GM19099 (cell line): ENCODE measurements around the gene CNKSR2.

Source experiments
- POLR2A ChIP-seq: IDR thresholded peaks from 3 replicates; pipeline ENCODE4 v1.6.1; 2011; ENCODE audit warnings: low read depth; ENCODE audit not compliant: insufficient read length; ENCODE audit errors: extremely low read depth

Gene CNKSR2

DNA sequence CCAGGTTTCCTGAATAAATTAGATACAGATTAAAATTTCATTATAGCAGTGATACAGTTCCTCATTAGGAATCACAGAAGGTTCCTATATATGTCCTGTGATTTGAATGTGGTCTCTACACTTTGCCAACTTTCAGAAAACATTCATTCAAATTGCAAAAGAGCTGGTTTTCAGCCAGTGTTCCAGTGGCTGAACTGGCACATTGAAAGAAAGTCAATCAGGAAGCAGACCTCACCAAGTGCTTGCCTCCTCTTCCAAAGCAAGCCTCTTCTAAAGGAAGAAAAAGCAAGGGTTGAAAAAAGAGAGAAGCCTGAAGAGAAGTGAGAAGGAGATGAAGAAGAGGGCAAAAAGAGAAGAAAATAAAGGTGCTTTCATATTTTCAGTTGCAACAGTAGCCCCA lies 271.2 kb downstream of the CNKSR2 start:
- no peak for TF ChIP-seq POLR2A

DNA sequence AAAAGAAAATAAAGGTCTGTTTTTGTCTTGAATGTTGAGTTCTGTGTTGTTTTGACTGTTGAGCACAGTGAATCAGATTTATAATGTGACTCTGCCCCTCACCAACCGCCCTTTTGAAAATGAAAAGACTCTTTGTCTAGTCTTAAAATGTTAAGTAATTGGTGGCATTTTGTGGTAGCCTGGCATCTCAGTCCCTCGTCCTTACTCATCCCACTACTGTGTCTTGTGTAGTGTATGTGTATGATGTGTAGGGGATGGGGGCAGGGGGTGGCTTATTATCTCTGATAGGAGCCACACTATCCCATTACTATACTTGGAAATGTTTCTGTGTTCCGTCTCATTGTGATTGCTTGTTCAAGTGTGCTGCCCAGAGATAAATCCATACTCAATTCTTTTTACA lies 271.7 kb downstream of the CNKSR2 start:
- no peak for TF ChIP-seq POLR2A

DNA sequence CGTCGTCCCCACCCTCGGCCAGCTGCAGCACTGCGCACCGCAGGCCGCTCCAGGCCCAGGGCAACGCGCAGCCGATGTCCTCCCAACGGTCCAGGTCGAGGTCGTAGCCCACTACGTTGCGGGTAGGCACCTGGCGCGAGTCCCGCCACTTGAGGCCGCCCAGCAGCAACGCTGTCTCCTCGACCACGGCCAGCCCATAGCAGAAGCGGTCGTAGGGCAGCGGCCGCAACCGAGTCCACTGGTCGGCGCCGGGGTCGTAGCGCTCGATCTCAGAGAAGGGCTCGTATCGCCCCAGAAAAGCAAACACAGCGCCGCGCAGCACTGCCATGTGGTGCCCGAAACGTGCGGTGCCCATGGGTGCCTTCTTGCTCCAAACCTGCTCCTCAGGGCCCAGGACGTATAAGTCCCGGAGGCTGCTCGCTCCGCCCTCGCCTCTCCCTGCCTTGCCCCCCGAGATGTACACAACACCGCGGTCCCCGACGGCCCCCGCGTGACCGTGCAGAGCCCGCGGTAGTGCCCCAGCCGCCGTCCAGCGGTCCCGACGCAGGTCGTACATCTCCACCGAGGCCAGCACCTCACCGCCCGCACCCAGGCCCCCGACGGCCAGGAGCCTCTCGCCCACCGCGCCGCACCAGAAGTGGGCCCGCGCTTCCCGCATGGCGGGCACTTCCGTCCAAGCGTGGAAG lies 281.8 kb downstream of the CNKSR2 start:
- no peak for TF ChIP-seq POLR2A

DNA sequence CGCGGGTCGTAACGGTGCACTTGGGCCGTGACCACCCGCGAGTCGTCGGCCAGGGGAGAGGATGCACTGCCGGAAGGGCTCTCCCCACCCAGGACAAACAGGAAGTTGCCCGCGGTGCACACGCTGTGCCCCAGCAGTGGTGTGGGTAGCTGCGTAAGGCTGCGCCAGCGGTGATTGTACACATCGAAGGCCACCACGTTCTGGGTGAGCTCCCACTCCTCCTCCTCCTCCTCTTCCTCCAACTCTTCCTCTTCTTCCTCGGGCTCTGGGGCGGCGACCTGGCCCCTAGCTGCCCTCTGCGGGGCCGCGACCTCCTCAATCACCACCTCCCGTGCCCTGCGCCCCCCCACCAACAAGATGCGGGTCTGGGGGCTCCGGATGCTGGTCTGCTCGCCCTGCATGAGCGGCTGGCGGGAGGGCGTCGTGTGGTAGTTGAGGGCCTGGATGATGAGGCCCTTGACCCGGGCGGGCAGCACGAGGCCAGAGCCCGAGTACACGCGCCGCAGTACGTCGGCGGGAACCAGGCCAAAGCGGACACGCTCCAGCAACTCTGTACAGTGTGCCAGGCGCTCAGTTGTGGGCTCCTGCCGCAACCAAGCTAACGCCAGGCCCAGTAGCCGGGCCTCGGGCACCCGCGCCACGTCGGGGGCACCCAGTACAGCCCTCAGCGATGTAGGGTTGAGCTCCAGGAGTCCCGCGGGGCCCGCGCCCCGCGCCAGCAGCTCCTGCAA lies 282.5 kb downstream of the CNKSR2 start:
- no peak for TF ChIP-seq POLR2A

DNA sequence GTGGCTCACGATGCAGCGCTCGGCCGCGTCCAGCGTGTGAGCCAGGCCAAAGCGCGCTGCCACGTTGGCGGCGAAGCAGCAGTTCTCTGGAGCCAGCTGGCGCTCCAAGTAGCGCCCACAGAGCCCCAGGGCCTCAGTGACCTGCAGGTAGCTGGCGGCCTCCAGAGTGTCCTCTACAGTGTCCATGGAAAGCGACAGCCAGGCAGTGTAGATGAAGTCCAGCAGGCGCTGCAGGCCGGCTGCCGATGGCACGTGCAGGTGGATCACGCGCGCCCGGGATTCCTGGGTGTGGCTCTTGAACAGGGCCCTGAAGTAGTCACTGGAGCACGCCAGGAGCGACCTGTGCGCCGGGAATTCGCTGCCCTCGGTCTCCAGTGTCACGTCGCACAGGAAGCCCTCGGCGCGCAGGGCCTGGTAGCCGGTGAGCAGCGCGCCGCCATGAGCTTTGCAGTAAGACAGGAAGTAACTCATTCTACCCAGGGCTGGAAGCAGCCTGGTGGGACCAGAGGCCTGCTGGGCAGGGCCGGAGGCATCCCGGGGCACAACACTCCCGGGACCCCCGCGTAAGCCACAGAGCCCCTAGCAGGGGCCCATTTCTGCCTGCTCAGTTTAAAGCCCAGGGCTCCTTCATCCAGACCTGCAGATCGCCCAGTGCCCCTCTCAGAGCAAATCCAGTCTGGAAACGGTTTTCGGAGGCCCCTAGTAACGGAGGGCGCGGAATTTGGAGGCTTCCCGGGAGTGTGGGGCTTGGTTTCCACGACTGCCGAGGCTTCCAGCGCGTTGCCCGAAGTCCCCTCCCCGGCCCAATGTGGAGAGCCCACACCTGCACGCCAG lies 283.3 kb downstream of the CNKSR2 start:
- no peak for TF ChIP-seq POLR2A

DNA sequence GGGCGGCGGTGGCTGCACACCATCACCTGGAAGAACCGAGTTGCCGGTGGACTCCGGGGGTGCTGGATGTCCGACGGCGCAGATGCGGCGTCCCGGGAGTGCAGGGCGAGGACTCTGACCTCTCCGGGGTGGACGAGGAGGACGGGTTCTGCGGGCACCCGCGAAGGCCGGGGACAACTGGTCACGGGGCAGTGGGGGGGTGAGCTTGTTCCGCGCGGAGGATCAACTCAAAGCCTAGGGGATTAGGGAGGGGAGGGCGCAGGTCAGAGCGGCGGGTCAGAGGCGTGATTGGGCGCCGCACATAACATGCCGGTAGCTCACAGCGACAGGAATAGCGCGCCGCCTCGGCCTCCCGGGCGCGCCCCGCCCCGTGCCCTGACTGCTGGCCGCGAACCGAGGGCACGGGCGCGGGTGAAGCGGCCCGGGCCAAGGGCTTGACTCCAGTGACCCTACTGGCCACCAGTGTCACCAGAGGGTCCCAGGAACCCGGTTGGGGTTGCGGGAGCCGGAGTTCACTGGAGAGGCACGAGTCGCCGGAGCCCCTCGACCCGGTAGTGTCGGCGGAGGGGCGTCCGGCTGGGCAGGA lies 284.0 kb downstream of the CNKSR2 start, which contains the start of gene KLHL34:
KLHL34 (minus strand) TSS at position 179 of the 586 bp plus-strand sequence. CDS start 542 bp downstream, outside the sequence.
- TF ChIP-seq POLR2A = no peak

DNA sequence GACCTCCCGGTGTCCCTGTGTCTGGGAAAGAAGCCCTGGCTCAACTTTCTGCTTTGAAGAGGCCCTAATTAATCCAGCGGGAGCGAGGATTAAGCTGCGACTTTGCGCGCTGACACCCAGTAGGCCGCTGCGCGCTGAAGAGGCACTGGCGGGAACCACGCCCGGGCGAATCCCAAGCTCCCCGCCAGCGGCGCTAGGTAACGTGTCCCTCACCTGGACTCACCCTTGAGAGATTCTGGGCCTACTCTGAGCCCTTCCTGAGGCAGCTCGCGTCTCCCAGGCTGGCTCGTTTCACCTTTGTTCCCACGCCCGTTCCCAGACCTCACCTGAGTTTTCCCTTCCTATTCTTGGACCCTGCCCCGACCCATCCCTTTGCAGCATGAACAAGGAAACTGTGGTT lies 284.5 kb downstream of the CNKSR2 start:
- TF ChIP-seq POLR2A = no peak

DNA sequence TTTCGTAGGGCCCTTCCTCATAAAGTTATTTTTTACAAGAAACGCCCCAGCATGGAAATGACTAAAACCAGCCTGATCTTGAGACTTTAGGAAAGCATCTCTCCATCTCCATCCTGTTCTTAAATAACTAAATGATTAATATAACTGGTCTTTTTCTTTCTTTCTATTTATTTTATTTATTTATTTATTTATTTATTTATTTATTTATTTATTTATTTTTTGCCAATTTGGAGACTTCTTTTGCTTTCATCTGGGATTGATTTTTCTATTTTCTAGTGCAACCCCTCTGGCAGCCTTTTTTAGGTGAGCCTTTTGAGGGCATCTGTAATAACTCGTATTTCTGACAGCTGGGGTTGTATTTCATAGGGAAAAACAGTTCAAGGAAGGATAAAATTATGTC lies 285.1 kb downstream of the CNKSR2 start:
- TF ChIP-seq POLR2A = no peak

DNA sequence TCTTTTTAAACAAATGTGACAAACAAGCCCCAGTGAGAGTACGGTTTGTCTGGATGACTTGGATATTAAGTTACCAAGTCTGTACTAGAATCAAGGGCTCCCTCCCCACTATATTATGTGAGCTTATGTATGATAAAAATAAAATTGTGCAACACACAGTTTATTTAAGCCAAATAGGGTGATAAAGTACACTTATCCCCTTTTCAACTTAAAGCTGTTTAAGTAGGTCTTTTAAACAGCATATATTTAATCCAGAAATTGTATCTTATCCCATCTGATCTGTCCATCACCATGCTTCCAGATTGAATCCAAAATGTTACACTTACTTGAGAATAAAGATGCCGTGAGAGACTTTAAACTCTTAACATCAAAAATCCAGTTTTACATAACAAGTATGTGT lies 285.9 kb downstream of the CNKSR2 start:
- no peak for TF ChIP-seq POLR2A

DNA sequence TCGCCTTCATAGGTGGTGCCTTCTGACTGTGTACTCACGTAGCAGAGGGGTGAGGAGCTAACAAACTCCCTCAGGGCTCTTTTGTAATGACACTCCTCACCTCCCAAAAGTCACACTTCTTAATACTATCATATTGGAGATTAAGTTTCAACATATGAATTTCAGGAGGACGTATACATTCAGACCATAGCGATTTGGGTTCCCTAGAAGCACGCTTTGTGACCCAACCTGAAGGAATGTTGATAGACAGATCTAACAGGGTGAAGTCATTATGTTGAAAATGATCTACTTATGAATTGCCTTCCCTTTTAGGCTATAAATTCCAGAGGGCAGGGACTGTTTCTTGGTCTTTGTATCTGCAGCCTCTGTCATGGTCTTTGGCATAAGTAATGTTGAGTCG lies 287.1 kb downstream of the CNKSR2 start:
- no peak for TF ChIP-seq POLR2A

DNA sequence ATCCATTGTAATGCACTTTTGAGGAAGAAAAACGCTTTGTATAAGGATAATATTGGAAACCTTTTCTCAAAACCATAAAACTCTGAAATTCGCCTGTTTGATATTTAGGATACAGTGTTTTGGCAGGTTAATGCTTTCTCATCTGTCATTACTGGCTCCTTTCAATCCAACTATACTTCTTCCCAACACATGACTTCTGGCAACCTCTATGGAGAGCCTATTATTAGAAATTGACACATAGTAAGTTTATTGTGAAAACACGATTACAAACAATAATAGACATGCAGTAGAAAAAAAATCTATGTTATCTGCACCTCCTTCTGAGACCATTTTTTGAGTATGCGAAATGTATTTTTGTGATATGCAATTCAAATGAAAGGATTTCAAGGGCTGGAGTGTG lies 288.5 kb downstream of the CNKSR2 start:
- no peak for TF ChIP-seq POLR2A

DNA sequence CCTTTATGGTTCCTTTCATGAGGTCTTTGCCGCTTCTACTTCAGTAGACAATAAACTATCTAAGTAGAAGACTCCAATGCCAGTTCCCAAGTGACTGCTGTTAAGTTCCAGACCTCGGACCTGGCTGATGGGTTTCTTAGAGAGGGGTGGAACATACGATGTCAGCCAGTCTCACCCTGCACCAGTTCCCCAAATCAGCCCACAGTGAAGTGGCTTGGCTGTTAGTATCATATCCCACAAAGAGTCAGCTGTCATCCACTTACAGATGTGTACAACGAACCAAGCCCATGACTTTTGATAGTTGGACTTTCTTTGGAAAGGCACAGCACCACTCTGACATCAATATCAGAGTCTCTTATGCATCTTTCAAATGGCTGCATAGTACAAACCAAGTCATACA lies 292.0 kb downstream of the CNKSR2 start:
- no peak for TF ChIP-seq POLR2A

DNA sequence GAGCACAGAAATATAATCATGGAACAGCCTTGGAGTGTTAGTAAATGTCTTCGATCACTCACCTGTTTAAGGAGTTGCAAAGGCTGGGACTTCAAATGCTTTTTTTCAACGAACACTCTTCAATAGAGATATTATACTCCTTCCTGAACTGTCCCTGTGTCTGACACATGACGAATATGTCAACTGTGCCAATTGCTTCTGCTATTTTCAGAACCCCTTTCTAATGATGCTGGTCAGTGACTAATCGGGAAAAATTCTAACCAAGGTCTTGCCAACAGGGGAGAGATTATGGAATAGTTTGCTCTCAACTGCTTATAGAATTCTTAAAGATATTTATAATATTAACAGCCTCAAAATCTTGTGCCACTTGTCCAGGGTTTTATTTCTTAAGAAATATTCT lies 292.5 kb downstream of the CNKSR2 start:
- TF ChIP-seq POLR2A = no peak

DNA sequence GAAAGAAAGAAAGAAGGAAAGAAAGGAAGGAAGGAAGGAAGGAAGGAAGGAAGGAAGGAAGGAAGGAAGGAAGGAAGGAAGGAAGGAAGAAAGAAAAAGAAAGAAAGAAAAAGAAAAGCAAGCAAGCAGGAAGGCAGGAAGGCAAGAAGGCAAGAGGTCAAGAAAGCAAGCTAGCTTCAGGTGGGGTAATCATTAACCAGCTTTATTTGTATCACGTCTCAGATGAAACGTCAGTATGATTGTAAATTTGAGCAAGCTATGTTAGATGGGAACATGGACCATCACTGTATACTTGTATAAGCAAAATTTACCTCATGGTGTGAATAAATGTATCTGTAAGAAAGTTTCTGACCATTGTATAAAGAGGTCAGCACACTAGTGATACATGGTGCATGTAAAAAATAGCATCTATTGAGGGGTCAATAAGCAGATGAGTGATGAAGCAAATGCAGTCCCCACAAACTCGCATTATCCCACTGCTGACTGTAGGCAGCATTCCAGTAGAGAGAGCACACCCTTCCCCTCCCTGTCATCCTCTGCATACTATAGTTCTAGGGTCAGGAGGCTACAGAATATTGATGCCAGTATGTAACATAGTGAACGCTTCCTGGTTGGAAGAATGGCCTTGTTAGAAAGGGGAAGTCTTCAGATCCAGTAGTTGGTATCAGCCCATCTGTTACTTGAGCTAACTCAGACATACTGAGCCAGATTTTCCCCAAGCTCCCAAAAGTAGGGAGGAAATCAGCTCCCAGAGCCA lies 300.4 kb downstream of the CNKSR2 start:
- TF ChIP-seq POLR2A = no peak

DNA sequence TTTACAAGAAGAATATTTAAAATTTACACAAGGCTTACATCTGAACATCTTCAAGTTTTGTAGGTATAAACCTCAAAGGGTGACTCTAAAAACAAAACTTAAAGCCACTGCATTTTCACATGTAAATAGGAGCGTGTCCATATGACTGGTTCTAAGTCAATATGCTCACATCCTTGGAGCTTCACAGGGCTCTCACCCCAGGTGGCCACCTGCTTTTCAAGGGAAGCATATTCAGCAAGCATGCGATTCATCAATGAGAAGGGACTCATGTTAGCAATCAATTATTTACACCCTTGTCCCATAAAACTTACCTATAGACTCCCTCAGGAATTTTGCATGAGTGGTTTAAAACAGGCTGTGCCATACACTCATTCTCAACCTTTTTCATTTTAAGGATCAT lies 301.7 kb downstream of the CNKSR2 start:
- no peak for TF ChIP-seq POLR2A

DNA sequence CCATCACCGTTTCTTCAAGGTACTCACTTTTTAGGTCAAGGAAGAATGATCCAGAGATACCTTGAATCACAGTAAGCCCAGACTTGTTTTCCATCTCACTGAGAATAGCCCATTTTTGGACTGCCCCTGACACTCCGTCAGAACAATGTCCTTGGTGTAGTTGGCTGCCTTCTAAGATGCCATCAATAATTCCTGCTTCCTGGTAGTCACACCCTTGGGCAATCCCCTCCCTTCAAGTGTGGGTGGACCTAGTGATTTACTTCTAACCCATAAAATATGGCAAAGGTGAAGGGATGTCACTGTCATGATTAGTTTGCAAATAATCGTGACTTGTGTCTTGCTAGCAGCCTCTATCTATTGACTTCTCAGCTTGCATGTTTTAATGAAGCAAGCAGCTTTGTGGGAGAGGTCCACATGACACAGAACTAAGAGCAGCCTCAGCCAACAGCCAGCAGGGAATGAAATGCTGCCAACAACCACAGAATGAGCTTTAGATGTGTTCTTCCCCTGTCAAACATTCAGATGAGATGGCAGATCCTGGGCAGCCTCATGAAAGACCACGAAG lies 303.9 kb downstream of the CNKSR2 start:
- no peak for TF ChIP-seq POLR2A
